ENCODE measurements around the gene VPS18. TPM values are rescaled to one million over a fixed set of nuclear protein-coding genes. Genes with fewer than 3 reads are reported as not detected.

The VPS18 gene
- total RNA-seq, 3 donors from 2014 or later = 14.1 to 21.1 (median 18.0) TPM

DNA sequence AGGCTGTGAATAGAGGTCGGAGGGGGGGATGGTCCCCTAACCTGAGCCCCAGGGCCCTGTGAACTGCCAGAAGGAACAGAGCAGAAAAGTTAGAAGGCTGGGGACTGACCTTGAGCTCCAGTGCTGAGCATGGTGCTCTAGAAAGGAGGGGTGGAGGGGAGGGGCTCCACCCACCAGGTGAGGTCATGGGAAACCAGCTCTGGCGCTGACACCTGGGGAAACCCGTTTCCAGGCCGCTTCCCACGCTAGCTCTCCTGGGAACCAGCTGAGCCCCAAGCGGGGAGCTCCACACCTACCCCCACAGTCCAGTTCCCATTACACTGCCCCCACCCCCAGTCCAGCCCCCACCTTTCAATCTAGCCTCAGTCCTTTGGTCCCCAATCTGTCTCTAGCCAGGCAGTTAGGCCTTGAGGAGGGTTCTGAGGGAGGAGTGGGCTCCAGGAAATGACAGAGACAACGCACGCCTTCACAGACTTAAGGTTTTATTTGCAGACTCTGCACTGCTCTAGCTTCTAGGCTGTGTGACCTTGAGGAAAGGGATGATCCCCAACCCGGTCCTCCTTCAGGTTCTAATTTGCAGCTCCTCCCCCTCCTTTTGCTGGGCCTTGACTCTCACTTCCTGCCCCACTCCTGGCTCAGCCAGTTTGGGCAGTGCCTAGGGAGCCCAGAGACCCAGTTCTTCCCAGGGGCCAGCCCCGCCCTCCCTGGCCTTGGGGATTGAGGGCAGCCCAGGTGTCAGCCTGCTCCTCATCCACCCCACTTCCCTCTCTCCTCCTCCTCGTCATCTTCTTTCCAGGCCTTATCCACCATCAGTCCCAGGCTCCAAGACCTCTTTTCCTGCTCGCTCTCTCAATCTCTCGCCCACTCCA, 22.3 kb upstream of the VPS18 start:
- intact Hi-C loops (cut with DNase I, micrococcal nuclease) = no loop called here
- DNase-seq (peak; percentile 82 to 85 (median 85)), ATAC-seq (peak; percentile 79)
- Histone ChIP-seq H3K4me3 (no peak overlapping the region), H3K9me3 (no peaks in the 10 kb centered on the region), H3K4me1 (ENCODE audit: low read depth) (peaks cover 18% of the 10 kb centered on the region), H3K36me3 (ENCODE audit: low read depth) (no peaks in the 10 kb centered on the region)
- TF ChIP-seq, protein P1, sequence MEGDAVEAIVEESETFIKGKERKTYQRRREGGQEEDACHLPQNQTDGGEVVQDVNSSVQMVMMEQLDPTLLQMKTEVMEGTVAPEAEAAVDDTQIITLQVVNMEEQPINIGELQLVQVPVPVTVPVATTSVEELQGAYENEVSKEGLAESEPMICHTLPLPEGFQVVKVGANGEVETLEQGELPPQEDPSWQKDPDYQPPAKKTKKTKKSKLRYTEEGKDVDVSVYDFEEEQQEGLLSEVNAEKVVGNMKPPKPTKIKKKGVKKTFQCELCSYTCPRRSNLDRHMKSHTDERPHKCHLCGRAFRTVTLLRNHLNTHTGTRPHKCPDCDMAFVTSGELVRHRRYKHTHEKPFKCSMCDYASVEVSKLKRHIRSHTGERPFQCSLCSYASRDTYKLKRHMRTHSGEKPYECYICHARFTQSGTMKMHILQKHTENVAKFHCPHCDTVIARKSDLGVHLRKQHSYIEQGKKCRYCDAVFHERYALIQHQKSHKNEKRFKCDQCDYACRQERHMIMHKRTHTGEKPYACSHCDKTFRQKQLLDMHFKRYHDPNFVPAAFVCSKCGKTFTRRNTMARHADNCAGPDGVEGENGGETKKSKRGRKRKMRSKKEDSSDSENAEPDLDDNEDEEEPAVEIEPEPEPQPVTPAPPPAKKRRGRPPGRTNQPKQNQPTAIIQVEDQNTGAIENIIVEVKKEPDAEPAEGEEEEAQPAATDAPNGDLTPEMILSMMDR (IDR thresholded peaks at IDR 0.05) = no peak

DNA sequence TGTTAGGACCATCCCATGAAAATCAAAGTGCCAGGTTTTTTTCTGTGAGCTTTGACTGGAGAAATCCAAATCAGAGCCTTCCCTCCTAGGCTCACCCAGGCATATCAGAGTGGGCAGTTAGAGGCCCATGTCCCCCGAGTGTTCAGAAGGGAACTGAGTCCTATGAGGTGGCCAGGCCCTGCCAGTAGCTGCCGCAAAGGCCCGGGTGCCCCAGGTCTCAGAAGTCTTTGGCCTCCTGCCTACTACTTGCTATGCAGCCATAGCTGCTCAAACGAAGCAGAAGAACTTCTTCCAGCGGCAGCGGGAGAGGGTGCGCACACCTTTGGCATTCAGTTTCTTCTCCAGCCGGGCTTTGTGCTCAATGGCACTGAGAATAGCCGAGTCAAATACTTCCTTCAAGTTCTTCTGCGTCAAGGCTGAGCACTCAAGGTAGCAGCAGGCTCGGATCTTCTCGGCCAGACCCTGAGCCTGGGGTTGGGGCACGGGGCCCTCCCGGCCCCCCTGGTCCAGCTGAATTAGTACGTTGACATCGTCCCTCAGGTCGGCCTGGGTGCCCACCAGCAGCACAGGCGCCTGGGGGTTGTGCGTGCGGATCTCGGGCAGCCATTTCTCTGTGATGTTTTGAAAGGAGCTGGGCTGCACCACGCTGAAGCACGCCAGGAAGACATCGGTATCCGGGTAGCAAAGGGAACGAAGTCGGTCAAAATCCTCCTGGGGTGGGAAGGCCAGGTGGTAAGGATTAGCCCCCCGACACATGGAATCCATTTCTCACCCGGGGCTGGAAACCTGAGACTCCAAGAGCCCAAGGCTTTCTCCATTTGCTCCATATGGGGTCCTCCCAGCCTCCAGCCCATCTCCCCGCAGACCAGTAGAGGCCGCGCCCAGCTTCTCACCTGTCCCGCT, 21.2 kb upstream of the VPS18 start:
- Histone ChIP-seq H3K4me3 (no peak overlapping the region), H3K4me1 (ENCODE audit: low read depth) (peaks cover 18% of the 10 kb centered on the region), H3K9me3 (no peaks in the 10 kb centered on the region), H3K36me3 (ENCODE audit: low read depth) (no peaks in the 10 kb centered on the region)
- no peak for ATAC-seq
- DNase-seq = peak in 1 of 3 donors; percentile 51
- TF ChIP-seq, protein P1 (IDR thresholded peaks at IDR 0.05) = no peak
- intact Hi-C loops (cut with DNase I, micrococcal nuclease) = no loop called here

DNA sequence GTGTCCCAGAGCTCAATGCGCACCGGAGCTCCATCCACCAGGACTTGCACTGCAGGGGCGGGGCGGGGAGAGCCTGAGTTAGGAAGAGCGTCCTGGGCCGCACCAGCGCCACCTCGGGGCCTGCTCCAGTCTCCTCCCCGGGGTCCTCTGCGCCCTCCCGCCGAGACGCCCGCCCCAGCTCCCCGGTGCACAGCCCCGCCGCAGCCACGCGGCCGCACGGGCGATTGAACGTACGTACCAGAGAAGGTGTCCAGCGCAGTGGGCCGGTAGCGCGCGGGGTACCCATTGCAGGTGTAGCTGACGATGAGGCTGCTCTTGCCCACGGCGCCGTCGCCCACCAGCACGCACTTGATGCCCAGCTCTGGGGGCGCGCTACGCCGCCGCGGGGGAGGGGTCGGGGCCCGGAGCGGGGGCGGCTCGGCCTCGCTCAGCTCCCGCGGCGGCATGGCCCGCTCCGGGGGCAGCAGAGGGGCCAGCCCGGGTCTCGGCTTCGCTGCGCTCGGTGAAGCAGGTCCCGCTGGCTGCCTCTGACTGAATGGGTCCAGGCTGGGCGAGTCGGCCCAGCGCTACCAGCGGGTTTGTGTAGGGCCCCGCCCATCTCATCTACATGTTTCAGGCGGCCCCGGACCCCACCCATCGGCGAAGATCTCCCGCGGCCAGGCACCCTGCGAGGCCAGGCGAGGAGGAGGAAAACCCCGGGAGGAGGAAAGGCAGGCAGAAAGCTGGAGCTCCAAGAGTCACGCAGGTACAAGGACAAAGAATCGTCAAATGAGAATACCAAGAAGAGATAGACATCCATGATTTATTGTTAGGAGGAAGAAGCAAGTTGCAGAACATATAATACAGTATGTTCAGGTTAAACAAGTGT, 20.3 kb upstream of the VPS18 start, which contains the start of gene RHOV:
Gene RHOV, minus strand, starts transcription at position 541 of the 868 bp plus-strand sequence. Its CDS starts 95 bp downstream, at position 446.
- intact Hi-C loops (cut with DNase I, micrococcal nuclease) = no loop called here
- no peaks in the 10 kb centered on the region for H3K36me3 ChIP-seq (ENCODE audit: low read depth)
- DNase-seq (peak; percentile 87 to 89 (median 87)), ATAC-seq (peak; percentile 87)
- H3K9me3 ChIP-seq = no peaks in the 10 kb centered on the region
- H3K4me1 ChIP-seq (ENCODE audit: low read depth) = peaks cover 21% of the 10 kb centered on the region
- peak within 1 kb of the TSS; percentile 26 for H3K4me3 ChIP-seq
- TF ChIP-seq, protein P1 (IDR thresholded peaks at IDR 0.05) = no peak

DNA sequence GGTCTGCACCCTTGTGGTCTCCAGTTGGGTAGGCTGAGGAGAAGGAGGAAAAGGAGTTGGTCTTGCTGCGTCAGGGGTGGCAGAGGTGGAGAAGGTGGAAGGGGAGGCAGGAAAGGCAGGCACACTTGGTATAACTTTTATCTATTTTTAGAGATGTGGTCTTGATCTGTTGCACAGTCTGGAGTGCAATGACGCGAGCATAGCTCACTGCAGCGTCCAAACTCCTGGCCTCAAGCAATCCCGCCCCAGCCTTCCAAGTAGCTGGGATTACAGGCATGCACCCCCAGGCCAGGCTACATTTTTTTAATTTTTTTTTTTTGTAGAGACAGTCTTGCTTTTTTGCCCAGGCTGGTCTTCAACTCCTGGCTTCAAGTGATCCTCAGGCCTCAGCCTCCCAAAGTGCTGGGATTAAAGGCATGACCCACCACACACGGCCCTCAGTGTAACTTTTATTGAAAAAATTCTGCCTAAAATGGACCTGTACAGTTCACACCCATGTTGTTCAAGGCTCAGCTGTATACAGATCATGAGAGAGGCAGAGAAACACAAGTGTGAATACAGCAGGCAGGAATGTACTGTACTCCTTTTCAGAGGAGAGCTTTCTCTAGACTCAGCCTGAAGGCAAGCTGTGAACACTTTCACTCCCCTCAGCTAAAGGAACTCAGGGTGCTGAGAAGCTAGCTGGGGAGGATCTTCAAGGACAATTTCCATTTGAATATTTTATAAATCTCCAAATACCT, 18.1 kb upstream of the VPS18 start:
- Histone ChIP-seq H3K4me3 (no peak overlapping the region), H3K36me3 (ENCODE audit: low read depth) (no peaks in the 10 kb centered on the region), H3K4me1 (ENCODE audit: low read depth) (peaks cover 27% of the 10 kb centered on the region), H3K9me3 (no peaks in the 10 kb centered on the region)
- intact Hi-C loops (cut with DNase I, micrococcal nuclease) = no loop called here
- TF ChIP-seq, protein P1 (IDR thresholded peaks at IDR 0.05) = no peak
- no peak for ATAC-seq
- peak in 2 of 3 donors; percentile 14 to 28 for DNase-seq
